ENCODE measurements around the gene TNN. TPM values are rescaled to one million over a fixed set of nuclear protein-coding genes. Genes with fewer than 3 reads are reported as not detected.

The TNN gene
- total and polyA plus RNA-seq, 2 experiments from 2014 or later, result 0.18 to 0.31 TPM

GRCh38 chr1:175171036-175171913 lies 103.6 kb downstream of the TNN start (continued):
- TF ChIP-seq STAT1 (IDR thresholded peaks at IDR 0.05; ENCODE audit: unreplicated experiment), result no peak
- no peak for TF ChIP-seq EZH2phosphoT487 (IDR thresholded peaks at IDR 0.05; ENCODE audit: unreplicated experiment)

- no peak for DNase-seq (ENCODE audit: low spot score)
- ATAC-seq, result no peak
- Mint-ChIP-seq H3K36me3 (ENCODE audit: low read depth) (peaks cover 3% of the 10 kb centered on the region; the same call in 1 of the 3 replicates), H3K27ac (no peak overlapping the region), H3K4me3 (no peak overlapping the region), H3K9me3 (no peaks in the 10 kb centered on the region), H3K27me3 (ENCODE audit: insufficient read depth, low read depth, poor library complexity) (no peaks in the 10 kb centered on the region), H3K4me1 (no peaks in the 10 kb centered on the region)
- no peak overlapping the region for H2AFZ ChIP-seq
- no peaks in the 10 kb centered on the region for H4K20me1 ChIP-seq (replicated peaks; ENCODE audit: insufficient read depth)
- no peaks in the 10 kb centered on the region for H3F3A ChIP-seq (replicated peaks; ENCODE audit: low read depth)
- no peaks in the 10 kb centered on the region for H3K9me2 ChIP-seq (ENCODE audit: insufficient read depth)
- no peaks in the 10 kb centered on the region for H3K36me3 ChIP-seq (ENCODE audit: insufficient read depth)
- no peaks in the 10 kb centered on the region for H3K27me3 ChIP-seq (ENCODE audit: insufficient read depth)
- no peak overlapping the region for H3K4me3 ChIP-seq
- no peak overlapping the region for H3K27ac ChIP-seq (ENCODE audit: low read depth)
- H3K79me2 ChIP-seq (replicated peaks; ENCODE audit: insufficient read depth), result no peaks in the 10 kb centered on the region
- no peak overlapping the region for H3K4me2 ChIP-seq
- H3K4me1 ChIP-seq (ENCODE audit: insufficient read depth), result no peaks in the 10 kb centered on the region
- TF ChIP-seq REST (IDR thresholded peaks at IDR 0.05; ENCODE audit: unreplicated experiment), result no peak
- no peak for TF ChIP-seq ETS1 (IDR thresholded peaks at IDR 0.05)
- TF ChIP-seq CREB1 (CRISPR knock-in tag; IDR thresholded peaks at IDR 0.05; ENCODE audit: low read depth), result no peak
- no peak for TF ChIP-seq POLR2AphosphoS5 (IDR thresholded peaks at IDR 0.05; ENCODE audit: low read depth)
- TF ChIP-seq ZNF331 (CRISPR knock-in tag; IDR thresholded peaks at IDR 0.05; ENCODE audit: low read depth), result no peak
- no peak for TF ChIP-seq JUNB (IDR thresholded peaks at IDR 0.05; ENCODE audit: unreplicated experiment)
- TF ChIP-seq ZNF462 (CRISPR knock-in tag; IDR thresholded peaks at IDR 0.05), result no peak
- TF ChIP-seq CTCF (conservative IDR thresholded peaks at IDR 0.05; ENCODE audit: low read depth in 2 of 2), result no peak
- no peak for TF ChIP-seq ZNF114 (CRISPR knock-in tag; IDR thresholded peaks at IDR 0.05)
- no peak for TF ChIP-seq EZH2phosphoT487 (IDR thresholded peaks at IDR 0.05; ENCODE audit: unreplicated experiment)
- no peak for TF ChIP-seq EZH2 (IDR thresholded peaks at IDR 0.05; ENCODE audit: low read depth, unreplicated experiment)
Observed at GRCh38 chr1:175172503-175172902, 104.9 kb downstream of the TNN start.

Measured in GM23338 (cell line).